Measurements from ENCODE around the gene AHCY.
"Not testable (repeated sequence)": the region's sequence is repeated elsewhere in the genome, so short reads cannot be mapped to it uniquely, and the experiment has no call there.

The AHCY gene

GRCh38 chr20:34302723-34303533 lies at the start of gene AHCY:
TSS of gene AHCY (minus strand) at chr20:34303355. CDS start at chr20:34303270, 85 bp downstream.
- peak; percentile 91 to 92 (median 91) for DNase-seq (ENCODE audit: low read depth in 3 of 3)

GRCh38 chr20:34350095-34350494 lies 46.9 kb upstream of the AHCY start:
- no peak for DNase-seq (ENCODE audit: low read depth in 3 of 3)

DNA sequence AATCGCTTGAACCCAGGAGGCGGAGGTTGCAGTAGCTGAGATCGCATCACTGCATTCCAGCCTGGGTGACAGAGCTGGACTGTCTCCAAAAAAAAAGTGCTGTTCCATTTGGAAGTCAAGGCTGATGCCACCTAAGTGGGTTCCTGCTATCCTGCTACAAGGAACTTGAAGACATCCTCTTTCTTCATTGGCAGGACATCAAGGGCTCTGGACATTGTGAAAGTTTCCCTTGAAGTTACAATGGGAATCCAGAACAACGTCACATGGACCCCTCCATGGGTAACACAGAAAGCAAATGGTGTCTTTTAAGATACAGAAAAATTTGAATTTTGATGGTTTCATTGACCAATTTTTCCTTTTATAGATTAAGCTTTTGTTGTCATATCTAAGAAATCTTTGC lies 44.4 kb upstream of the AHCY start:
- DNase-seq (ENCODE audit: low read depth in 3 of 3), result no peak

- not testable (repeated sequence) for DNase-seq (ENCODE audit: low read depth in 3 of 3)
Measured at GRCh38 chr20:34346533-34346865, 43.3 kb upstream of the AHCY start.

GRCh38 chr20:34345839-34346532 lies 42.8 kb upstream of the AHCY start:
- not testable (repeated sequence) for DNase-seq (ENCODE audit: low read depth in 3 of 3)

DNA sequence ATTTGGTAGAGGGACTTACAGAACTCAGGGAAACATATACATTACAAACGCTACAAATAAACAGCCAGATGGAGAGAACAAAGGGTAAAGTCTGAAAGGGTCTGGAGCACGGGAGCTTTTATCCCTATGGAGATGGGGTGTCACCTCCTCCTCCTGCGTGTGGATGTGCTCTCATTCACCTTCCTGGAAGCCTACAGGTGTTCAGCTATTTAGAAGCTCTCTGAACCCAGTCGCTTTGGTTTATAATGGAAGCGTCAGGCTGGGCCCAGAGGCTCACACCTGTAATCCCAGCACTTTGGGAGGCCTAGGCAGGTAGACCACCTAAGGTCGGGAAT lies 42.2 kb upstream of the AHCY start:
- no peak for DNase-seq (ENCODE audit: low read depth in 3 of 3)

- no peak for DNase-seq (ENCODE audit: low read depth in 3 of 3)
Measured at GRCh38 chr20:34344238-34344637, 41.1 kb upstream of the AHCY start.

GRCh38 chr20:34343458-34344211 lies 40.5 kb upstream of the AHCY start:
- no peak for DNase-seq (ENCODE audit: low read depth in 3 of 3)

DNA sequence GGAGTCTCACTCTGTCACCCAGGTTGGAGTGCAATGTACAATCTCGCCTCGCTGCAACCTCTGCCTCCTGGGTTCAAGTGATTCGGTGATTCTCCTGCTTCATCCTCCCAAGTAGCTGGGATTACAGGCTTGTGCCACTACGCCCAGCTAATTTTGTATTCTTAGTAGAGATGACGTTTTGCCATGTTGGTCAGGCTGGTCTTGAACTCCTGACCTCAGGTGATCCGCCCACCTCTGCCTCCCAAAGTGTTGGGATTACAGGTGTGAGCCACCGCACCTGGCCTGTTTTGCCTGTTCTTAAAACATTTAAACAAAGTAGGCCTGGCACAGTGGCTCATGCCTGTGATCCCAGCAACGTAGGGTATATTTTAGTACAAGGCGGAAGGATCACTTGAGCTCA lies 38.0 kb upstream of the AHCY start:
- not testable (repeated sequence) for DNase-seq (ENCODE audit: low read depth in 3 of 3)

DNA sequence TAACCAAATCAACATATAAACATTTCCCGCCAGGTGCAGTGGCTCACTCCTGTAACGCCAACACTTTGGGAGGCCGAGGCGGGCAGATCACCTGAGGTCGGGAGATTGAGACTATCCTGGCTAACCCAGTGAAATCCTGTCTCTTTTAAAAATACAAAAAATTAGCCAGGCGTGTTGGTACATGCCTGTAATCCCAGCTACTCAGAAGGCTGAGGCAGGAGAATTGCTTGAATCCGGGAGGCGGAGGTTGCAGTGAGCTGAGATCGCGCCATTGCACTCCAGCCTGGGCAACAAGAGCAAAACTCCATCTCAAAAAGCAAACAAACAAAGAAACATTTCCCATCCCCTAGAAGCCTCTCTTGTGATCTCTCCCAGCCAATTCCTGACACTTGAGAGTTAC lies 37.6 kb upstream of the AHCY start:
- not testable (repeated sequence) for DNase-seq (ENCODE audit: low read depth in 3 of 3)

GRCh38 chr20:34337982-34338726 lies 35.0 kb upstream of the AHCY start:
- DNase-seq (ENCODE audit: low read depth in 3 of 3), result no peak

DNA sequence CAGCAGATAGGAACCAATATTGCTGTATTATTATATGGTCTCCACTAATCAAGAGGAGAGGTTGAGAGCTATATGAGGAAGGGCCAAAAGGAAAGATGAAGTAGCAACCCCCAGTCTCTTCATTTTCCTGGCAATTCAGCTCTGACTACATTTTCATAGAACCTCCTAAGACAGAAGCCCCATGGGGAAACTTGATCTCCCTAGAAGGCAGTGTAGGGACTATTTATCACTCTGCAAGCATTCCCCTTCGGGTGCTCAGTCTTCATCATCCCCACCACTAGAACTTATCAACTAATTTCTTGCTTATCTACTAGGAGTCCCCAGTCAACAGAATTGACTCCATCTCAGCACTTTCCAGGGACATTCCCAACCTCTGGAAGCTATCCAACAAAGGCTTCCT lies 34.4 kb upstream of the AHCY start:
- no peak for DNase-seq (ENCODE audit: low read depth in 3 of 3)

DNA sequence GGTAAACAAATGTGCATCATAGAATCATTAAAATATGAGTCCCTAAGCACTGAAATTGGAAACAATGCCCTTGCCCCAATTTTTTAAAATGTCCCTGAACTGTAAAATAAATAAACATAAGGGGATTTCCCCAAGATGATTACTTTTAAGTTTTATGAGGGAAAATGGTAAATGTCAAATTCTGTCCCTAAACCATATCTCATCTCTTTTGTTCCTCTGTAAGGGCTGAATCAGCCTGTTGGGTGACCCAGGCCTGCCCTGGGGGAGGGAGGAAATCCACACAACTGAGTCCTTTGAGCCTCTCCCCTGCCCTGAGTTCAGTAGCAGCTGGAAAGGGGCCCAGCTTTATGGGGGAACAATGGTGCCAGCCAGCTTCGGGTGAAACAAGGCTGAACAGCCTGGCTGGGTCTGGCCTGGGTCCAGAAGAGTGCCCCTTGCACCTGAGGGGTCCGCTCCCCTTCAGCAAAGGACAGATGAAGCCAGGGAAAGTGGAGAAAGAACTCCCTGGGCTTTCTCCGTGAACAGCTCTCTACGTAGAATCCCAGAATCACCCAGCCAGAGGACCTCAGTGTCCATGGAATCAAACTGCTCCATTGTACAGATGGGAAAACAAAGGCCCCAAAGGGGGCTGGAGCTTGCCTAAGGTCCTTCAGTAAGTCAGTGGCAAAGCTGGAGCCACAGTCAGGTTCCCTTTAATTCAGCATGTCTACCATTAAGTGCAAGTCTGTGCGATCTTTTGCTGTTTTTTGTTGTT lies 31.7 kb upstream of the AHCY start:
- DNase-seq (ENCODE audit: low read depth in 3 of 3), result no peak

- no peak for DNase-seq (ENCODE audit: low read depth in 3 of 3)
Measured at GRCh38 chr20:34333786-34334185, 30.6 kb upstream of the AHCY start.

DNA sequence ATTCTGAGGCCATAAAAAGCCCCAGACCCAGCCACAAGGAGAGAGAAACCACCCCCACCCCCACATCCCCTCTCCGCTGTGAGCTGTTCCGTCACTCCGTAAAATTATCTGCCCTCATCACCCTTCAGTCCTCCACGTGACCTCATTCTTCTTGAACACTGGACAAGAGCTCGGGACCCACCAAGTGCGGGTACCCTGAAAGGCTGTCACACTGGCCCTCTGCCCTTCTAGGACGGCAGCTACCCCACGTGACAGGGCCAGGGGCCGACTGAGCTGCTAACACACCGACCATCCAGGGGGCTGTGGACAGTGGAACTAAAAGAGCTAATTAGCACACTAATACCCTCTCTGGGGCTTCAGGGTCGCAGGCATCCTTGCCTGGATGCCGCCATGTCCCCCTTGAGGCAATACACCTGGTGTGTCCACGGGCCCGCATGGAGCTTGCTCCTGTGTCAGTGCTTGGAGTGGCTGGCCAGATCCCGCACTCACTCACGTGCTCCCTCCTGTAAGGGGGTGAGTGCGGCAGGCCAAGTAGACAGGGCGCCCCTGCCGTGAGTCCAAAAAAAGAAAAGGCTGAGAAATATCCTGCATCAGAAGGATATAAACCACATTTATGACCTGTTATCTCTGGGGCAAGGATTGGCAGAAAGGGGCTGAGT lies 29.2 kb upstream of the AHCY start:
- no peak for DNase-seq (ENCODE audit: low read depth in 3 of 3)

DNA sequence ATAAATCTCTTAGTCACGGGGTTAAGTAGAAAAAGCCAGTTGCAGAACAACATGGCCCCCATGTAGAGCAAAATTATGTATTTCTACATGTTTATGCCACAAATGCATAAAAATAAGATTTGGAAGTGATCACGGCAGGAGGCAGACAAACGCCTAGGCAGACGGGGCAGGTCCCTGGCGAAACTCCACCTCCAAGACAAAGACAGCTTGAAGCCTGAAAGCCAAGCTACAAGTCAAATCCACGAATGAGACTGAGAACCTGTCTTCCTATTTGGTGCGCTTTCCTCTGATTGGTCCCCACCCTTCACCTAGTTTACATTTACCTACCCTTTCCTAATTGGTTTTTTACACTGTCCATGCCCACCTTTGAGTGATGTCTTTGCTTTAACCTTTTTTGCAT lies 28.7 kb upstream of the AHCY start:
- no peak for DNase-seq (ENCODE audit: low read depth in 3 of 3)

- not testable (repeated sequence) for DNase-seq (ENCODE audit: low read depth in 3 of 3)
Measured at GRCh38 chr20:34330861-34331544, 27.8 kb upstream of the AHCY start.

GRCh38 chr20:34328928-34329677 lies 25.9 kb upstream of the AHCY start:
- DNase-seq (ENCODE audit: low read depth in 3 of 3), result no peak

DNA sequence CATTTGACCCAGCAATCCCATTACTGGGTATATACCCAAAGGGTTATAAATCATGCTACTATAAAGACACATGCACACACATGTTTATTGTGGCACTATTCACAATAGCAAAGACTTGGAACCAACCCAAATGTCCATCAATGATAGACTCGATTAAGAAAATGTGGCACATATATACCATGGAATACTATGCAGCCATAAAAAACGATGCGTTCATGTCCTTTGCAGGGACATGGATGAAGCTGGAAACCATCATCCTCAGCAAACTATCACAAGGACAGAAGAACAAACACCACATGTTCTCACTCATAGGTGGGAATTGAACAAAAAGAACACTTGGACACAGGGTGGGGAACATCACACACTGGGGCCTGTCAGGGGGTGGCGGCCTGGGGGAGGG lies 25.1 kb upstream of the AHCY start:
- not testable (repeated sequence) for DNase-seq (ENCODE audit: low read depth in 3 of 3)
